T-cell (primary cell): ENCODE measurements around the gene PRPF6. TPM values are rescaled to one million over a fixed set of nuclear protein-coding genes. Genes with fewer than 3 reads are reported as not detected.

Experiments
- ATAC-seq, 4 experiments: fragments of 200-7000 bp in 3 of 4; fragments of 150-1000 bp in 1 of 4; cut with Tn5 transposase; replicated peaks in 1 of 4; 1 replicate in 3 of 4; 2 replicates in 1 of 4; pipeline ENCODE4 v1.10.0; 2021; ENCODE audit warnings: moderate library complexity in 3 of 4, mild to moderate bottlenecking in 2 of 4, moderate number of reproducible peaks in 1 of 4
- CTCF ChIA-PET, 2 donors: fragments of 300-600 bp; sonication (Branson Sonifier 250); formaldehyde crosslinking; loops; one replicate each; lab custom pipeline; 2022; ENCODE audit warnings: antibody characterized with exemption in 2 of 2; lab: Charles Lee
- POLR2A ChIA-PET, 2 donors: fragments of 300-600 bp; sonication (Branson Sonifier 250); formaldehyde crosslinking; loops; one replicate each; lab custom pipeline; 2022; ENCODE audit warnings: antibody characterized with exemption in 2 of 2; lab: Charles Lee
- DNase-seq, 35 experiments: peaks; one replicate each; pipeline versions ENCODE4 v3.0.0 to v3.0.0-alpha.2; 2013 to 2023
- H3K27ac ChIP-seq: one replicate; pipeline ENCODE4 v1.5.1; 2013; ENCODE audit warnings: low read length
- H3K27me3 ChIP-seq, 2 experiments: replicated peaks in 1 of 2; 1 replicate in 1 of 2; 2 replicates in 1 of 2; pipeline versions ENCODE4 v1.6.1 to v1.7.0; 2013; ENCODE audit warnings: low read length in 1 of 2, mixed read lengths in 1 of 2; ENCODE audit not compliant: control insufficient read depth in 2 of 2, insufficient read depth in 2 of 2; ENCODE audit errors: extremely low read depth in 1 of 2
- H3K36me3 ChIP-seq, 2 donors: 1 replicate in 1 of 2; 2 replicates in 1 of 2; pipeline versions ENCODE4 v1.6.1 to v1.7.0; 2013; ENCODE audit warnings: low read length in 1 of 2; ENCODE audit not compliant: control insufficient read depth in 2 of 2, insufficient read depth in 1 of 2; ENCODE audit errors: extremely low read depth in 1 of 2
- H3K4me1 ChIP-seq, 2 experiments: 1 replicate in 1 of 2; 2 replicates in 1 of 2; pipeline versions ENCODE4 v1.6.1 to v1.7.0; 2013; ENCODE audit warnings: low read length in 2 of 2, mixed read lengths in 1 of 2; ENCODE audit not compliant: insufficient read depth in 2 of 2, control insufficient read depth in 1 of 2; ENCODE audit errors: extremely low read depth in 1 of 2
- H3K4me3 ChIP-seq, 2 donors: 1 replicate in 1 of 2; 2 replicates in 1 of 2; pipeline versions ENCODE4 v1.5.1 to v1.7.0; 2013; ENCODE audit warnings: mild to moderate bottlenecking in 2 of 2, low read length in 1 of 2, moderate library complexity in 1 of 2; ENCODE audit not compliant: control insufficient read depth in 1 of 2; ENCODE audit errors: extremely low read depth in 1 of 2
- H3K9me3 ChIP-seq: 2 replicates; pipeline ENCODE4 v1.7.0; 2013
- H3K27ac Mint-ChIP-seq, 2 donors: one replicate each; pipeline ENCODE4 v1.8.0; 2020 to 2021; ENCODE audit warnings: mild to moderate bottlenecking in 2 of 2, mixed read lengths in 2 of 2
- H3K27me3 Mint-ChIP-seq, 2 donors: one replicate each; pipeline ENCODE4 v1.8.0; 2021 to 2022; ENCODE audit warnings: mixed read lengths in 2 of 2
- H3K36me3 Mint-ChIP-seq: one replicate; pipeline ENCODE4 v1.8.0; 2021; ENCODE audit warnings: mixed read lengths
- H3K4me1 Mint-ChIP-seq, 3 donors: one replicate each; pipeline ENCODE4 v1.8.0; 2020 to 2022; ENCODE audit warnings: mixed read lengths in 3 of 3, mild to moderate bottlenecking in 1 of 3
- H3K4me3 Mint-ChIP-seq, 3 donors: one replicate each; pipeline ENCODE4 v1.8.0; 2020 to 2022; ENCODE audit warnings: mild to moderate bottlenecking in 3 of 3, mixed read lengths in 3 of 3, moderate library complexity in 3 of 3
- H3K9me3 Mint-ChIP-seq, 3 donors: one replicate each; pipeline ENCODE4 v1.8.0; 2020 to 2022; ENCODE audit warnings: mixed read lengths in 3 of 3
- WGBS: methylation state at CpG from one replicate; pipeline ENCODE4 v1.1.5; 2013; ENCODE audit warnings: missing lambda C conversion rate; ENCODE audit not compliant: insufficient coverage; 5-methylcytosine and 5-hydroxymethylcytosine counted together
- total RNA-seq, 35 experiments: library from RNA in 6 of 35; stranded (reverse) in 6 of 35; fragments of 120-200 nt in 1 of 35; gene quantifications; one replicate each; pipeline versions ENCODE4 v1.2.1 to v1.2.4 and lab custom pipeline; 2013 to 2026

Gene PRPF6
- total RNA-seq, 5 donors from 2014 or later (not counting 1 experiment from before 2014, with no cell fraction given), result 59.8 to 106 (median 83.5) TPM

- Mint-ChIP-seq H3K4me3 (peak overlapping the region; percentile 14 to 82 (median 32)), H3K4me1 (peaks cover 39 to 57% (median 43%) of the 10 kb centered on the region in 3 donors), H3K9me3 (no peaks in the 10 kb centered on the region), H3K36me3 (no peaks in the 10 kb centered on the region), H3K27ac (peak overlapping the region; percentile 80 to 86), H3K27me3 (no peaks in the 10 kb centered on the region)
- Histone ChIP-seq H3K36me3 (no peaks in the 10 kb centered on the region), H3K9me3 (no peaks in the 10 kb centered on the region), H3K4me1 (peaks cover 11 to 83% of the 10 kb centered on the region in 2 experiments), H3K27ac (peak overlapping the region; percentile 44), H3K27me3 (no peaks in the 10 kb centered on the region), H3K4me3 (no peak overlapping the region)
- ATAC-seq, result peak in 3 of 4 experiments; percentile 7 to 58 (median 8)
- ChIA-PET CTCF (no interaction called here), POLR2A (interaction anchor here in 1 of 2 donors (0.6 kb wide), 2 partner anchors 283 to 358 kb away, joined by 3 to 6 read pairs; partner anchors contain the start of genes ARFRP1 and ZGPAT)
- WGBS, result 23% methylated on average over 4 of the region's 5 CpGs
- peak in 34 of 35 experiments; percentile 30 to 76 (median 52) for DNase-seq
These were observed 85.0 kb downstream of the PRPF6 start for GRCh38 chr20:64065974-64066343.

GRCh38 chr20:64067005-64067632, 86.2 kb downstream of the PRPF6 start:
- POLR2A ChIA-PET, result no interaction called here
- DNase-seq (no peak), ATAC-seq (no peak)
- Histone ChIP-seq H3K27me3 (no peaks in the 10 kb centered on the region), H3K4me1 (peaks cover 11 to 88% of the 10 kb centered on the region in 2 experiments), H3K27ac (no peak overlapping the region), H3K4me3 (no peak overlapping the region), H3K36me3 (peaks cover 0 to 4% of the 10 kb centered on the region in 2 donors), H3K9me3 (no peaks in the 10 kb centered on the region)
- Mint-ChIP-seq H3K27ac (peak overlapping the region; percentile 11 to 43), H3K4me3 (peak overlapping the region in 1 of 3 donors; percentile 31), H3K9me3 (no peaks in the 10 kb centered on the region), H3K4me1 (peaks cover 39 to 60% (median 43%) of the 10 kb centered on the region in 3 donors), H3K27me3 (no peaks in the 10 kb centered on the region), H3K36me3 (no peaks in the 10 kb centered on the region)
- CTCF ChIA-PET, result interaction anchor here in 1 of 2 donors (0.6 kb wide), 1 partner anchor 364 kb away, joined by 4 read pairs; no protein-coding TSS in a partner anchor
- 94% methylated on average over 6 of the region's 6 CpGs for WGBS

GRCh38 chr20:64067733-64068307, 86.9 kb downstream of the PRPF6 start:
- ChIA-PET CTCF (no interaction called here), POLR2A (no interaction called here)
- no peak for DNase-seq
- 80% methylated on average over 10 of the region's 12 CpGs for WGBS
- H3K36me3 ChIP-seq, result peaks cover 4 to 11% of the 10 kb centered on the region in 2 donors
- peak overlapping the region in 1 of 3 donors; percentile 31 for H3K4me3 Mint-ChIP-seq
- no peaks in the 10 kb centered on the region for H3K27me3 ChIP-seq
- no peak overlapping the region for H3K27ac ChIP-seq
- H3K9me3 ChIP-seq, result no peaks in the 10 kb centered on the region
- peaks cover 39 to 63% (median 43%) of the 10 kb centered on the region in 3 donors for H3K4me1 Mint-ChIP-seq
- H3K27ac Mint-ChIP-seq, result peak overlapping the region; percentile 39 to 43
- no peaks in the 10 kb centered on the region for H3K27me3 Mint-ChIP-seq
- H3K4me1 ChIP-seq, result peaks cover 11 to 81% of the 10 kb centered on the region in 2 experiments
- H3K36me3 Mint-ChIP-seq, result no peaks in the 10 kb centered on the region
- no peaks in the 10 kb centered on the region for H3K9me3 Mint-ChIP-seq
- no peak for ATAC-seq
- H3K4me3 ChIP-seq, result no peak overlapping the region

- Mint-ChIP-seq H3K4me3 (no peak overlapping the region), H3K27ac (peak overlapping the region in 1 of 2 donors; percentile 49), H3K4me1 (peaks cover 38 to 62% (median 42%) of the 10 kb centered on the region in 3 donors), H3K27me3 (no peaks in the 10 kb centered on the region), H3K36me3 (no peaks in the 10 kb centered on the region), H3K9me3 (no peaks in the 10 kb centered on the region)
- no peak overlapping the region for H3K27ac ChIP-seq
- peaks cover 11 to 77% of the 10 kb centered on the region in 2 experiments for H3K4me1 ChIP-seq
- H3K36me3 ChIP-seq, result peaks cover 9 to 18% of the 10 kb centered on the region in 2 donors
- H3K9me3 ChIP-seq, result no peaks in the 10 kb centered on the region
- no peak overlapping the region for H3K4me3 ChIP-seq
- DNase-seq, result no peak
- WGBS, result 71% methylated on average over 8 of the region's 12 CpGs
- no peaks in the 10 kb centered on the region for H3K27me3 ChIP-seq
- ChIA-PET CTCF (no interaction called here), POLR2A (interaction anchor here in 1 of 2 donors (0.5 kb wide), 1 partner anchor 25 kb away, joined by 4 read pairs; no protein-coding TSS in a partner anchor)
- ATAC-seq, result no peak
These were observed 87.7 kb downstream of the PRPF6 start for GRCh38 chr20:64068386-64069208.

GRCh38 chr20:64069209-64069613, 88.3 kb downstream of the PRPF6 start:
- Histone ChIP-seq H3K4me1 (peaks cover 11 to 72% of the 10 kb centered on the region in 2 experiments), H3K36me3 (peaks cover 9 to 24% of the 10 kb centered on the region in 2 donors), H3K27me3 (no peaks in the 10 kb centered on the region), H3K4me3 (no peak overlapping the region), H3K27ac (no peak overlapping the region), H3K9me3 (no peaks in the 10 kb centered on the region)
- DNase-seq (no peak), ATAC-seq (no peak)
- ChIA-PET CTCF (no interaction called here), POLR2A (no interaction called here)
- H3K4me3 Mint-ChIP-seq, result no peak overlapping the region
- H3K4me1 Mint-ChIP-seq, result peaks cover 32 to 56% (median 36%) of the 10 kb centered on the region in 3 donors
- H3K36me3 Mint-ChIP-seq, result no peaks in the 10 kb centered on the region
- H3K27ac Mint-ChIP-seq, result peak overlapping the region in 1 of 2 donors; percentile 49
- WGBS, result 92% methylated on average over 19 of the region's 20 CpGs
- H3K27me3 Mint-ChIP-seq, result no peaks in the 10 kb centered on the region
- no peaks in the 10 kb centered on the region for H3K9me3 Mint-ChIP-seq
